ENCODE data around the gene EIF3B.

DNA sequence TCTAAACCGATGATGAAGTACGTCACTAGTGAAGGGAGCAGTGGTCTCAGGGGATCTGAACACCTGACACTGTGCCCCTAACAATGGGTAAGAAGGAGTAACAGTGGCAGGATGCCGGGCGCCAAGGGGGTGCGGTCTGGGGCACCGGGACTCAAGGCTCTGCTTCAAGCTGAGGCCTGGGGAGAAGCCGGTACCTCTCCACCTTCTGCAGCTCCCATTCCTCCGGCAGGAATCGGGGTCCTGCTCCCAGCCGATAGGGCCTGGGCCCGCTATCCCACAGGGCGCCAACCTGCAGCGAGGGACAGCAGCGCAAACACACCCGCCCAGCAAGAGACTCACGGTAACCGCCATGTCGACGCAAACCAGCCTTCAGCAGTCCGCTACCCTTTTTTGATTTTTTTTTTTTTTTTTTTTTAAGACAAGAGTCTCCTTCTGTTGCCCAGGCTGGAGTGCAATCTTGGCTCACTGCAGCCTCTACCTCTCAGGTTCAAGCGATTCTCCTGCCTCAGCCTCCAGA lies 40.0 kb downstream of the EIF3B start:
- TF ChIP-seq GATA3 (IDR thresholded peaks at IDR 0.05; ENCODE audit: low read depth, low read length) (no peak), GATA2 (IDR thresholded peaks at IDR 0.05; ENCODE audit: low read depth, low read length) (no peak)

Data from SH-SY5Y (cell line).